Panc1 (cell line): ENCODE measurements around the gene TEX264. TPM values are rescaled to one million over a fixed set of nuclear protein-coding genes. Genes with fewer than 3 reads are reported as not detected.
"Not testable (repeated sequence)": the region's sequence is repeated elsewhere in the genome, so short reads cannot be mapped to it uniquely, and the experiment has no call there.

Source experiments
- ATAC-seq: fragments of 200-7000 bp; cut with Tn5 transposase; 2 replicates; pipeline ENCODE4 v1.9.1; 2020; ENCODE audit warnings: mild to moderate bottlenecking, moderate library complexity
- BruUV-seq: library from RNA; stranded (reverse); fragments of 400-500 nt; replicated peaks from 2 replicates; lab custom pipeline; 2021; lab: Mats Ljungman, UMichigan
- CTCF ChIA-PET: fragments of 300-600 bp; sonication (Branson Sonifier 250); formaldehyde crosslinking; loops from one replicate; lab custom pipeline; 2022; ENCODE audit warnings: antibody characterized with exemption; lab: Charles Lee
- POLR2A ChIA-PET: fragments of 300-600 bp; sonication (Branson Sonifier 250); formaldehyde crosslinking; loops from one replicate; lab custom pipeline; 2022; ENCODE audit warnings: antibody characterized with exemption; lab: Charles Lee
- DNase-seq: peaks from one replicate; pipeline ENCODE4 v3.0.0-alpha.2; 2010; ENCODE audit warnings: low read depth, low spot score
- H3K27ac ChIP-seq: 2 replicates; pipeline ENCODE4 v1.5.1; 2011; ENCODE audit warnings: mild to moderate bottlenecking, low read length, inconsistent platforms
- H3K27me3 ChIP-seq: fragments of 200-500 bp; sonication (Bioruptor generic); 2 replicates; pipeline ENCODE4 v1.6.0; 2014; ENCODE audit warnings: low read length, inconsistent platforms; ENCODE audit not compliant: control insufficient read depth, insufficient read depth
- H3K36me3 ChIP-seq: fragments of 200-500 bp; sonication (Bioruptor generic); 2 replicates; pipeline ENCODE4 v1.5.1; 2014; ENCODE audit warnings: inconsistent platforms, mild to moderate bottlenecking, low read length, moderate library complexity; ENCODE audit not compliant: control insufficient read depth, insufficient read depth
- H3K4me1 ChIP-seq: 2 replicates; pipeline ENCODE4 v1.5.1; 2011; ENCODE audit warnings: inconsistent platforms, mild to moderate bottlenecking, low read length, moderate library complexity; ENCODE audit not compliant: control insufficient read depth, insufficient read depth
- H3K4me3 ChIP-seq, 2 experiments: 2 replicates each; pipeline ENCODE4 v1.5.1; 2011 to 2012; ENCODE audit warnings: low read depth in 2 of 2, low read length in 2 of 2, mild to moderate bottlenecking in 2 of 2, inconsistent platforms in 1 of 2, moderate library complexity in 1 of 2
- H3K9me3 ChIP-seq: fragments of 200-500 bp; sonication (Bioruptor generic); 2 replicates; pipeline ENCODE4 v1.5.1; 2014; ENCODE audit warnings: low read depth, mild to moderate bottlenecking, inconsistent platforms, low read length, moderate library complexity; ENCODE audit not compliant: control insufficient read depth, insufficient read depth
- CTCF ChIP-seq: fragments of 450-650 bp; IDR thresholded peaks from 2 replicates; pipeline ENCODE4 v1.5.1; 2017; ENCODE audit warnings: mild to moderate bottlenecking
- SIN3A ChIP-seq: IDR thresholded peaks from 2 replicates; pipeline ENCODE4 v1.6.1; 2012; ENCODE audit warnings: low read depth, mild to moderate bottlenecking, low read length, moderate library complexity, borderline replicate concordance; ENCODE audit not compliant: insufficient read depth
- TCF7L2 ChIP-seq: IDR thresholded peaks from 2 replicates; pipeline ENCODE4 v1.6.1; 2011; ENCODE audit warnings: mild to moderate bottlenecking, low read depth, low read length, inconsistent platforms
- in situ Hi-C: cut with HindIII; loops from 2 replicates; pipeline ENCODE4 v1.10.0; 2016; ENCODE audit warnings: low sequenced_read_pairs, low pct_unique_long_range_greater_than_20kb
- intact Hi-C: fragments of 100-400 bp; cut with micrococcal nuclease; formaldehyde crosslinking; loops from one replicate; pipeline ENCODE4 v1.10.0; 2022; ENCODE audit not compliant: unreplicated experiment
- total RNA-seq: library from RNA; stranded (reverse); gene quantifications from one replicate; pipeline ENCODE4 v1.2.1, GENCODE V29; 2021; ENCODE audit not compliant: unreplicated experiment
- TF ChIP-seq, protein P1 (sequence below), 2 experiments: IDR thresholded peaks; 2 replicates each; pipeline ENCODE4 v1.6.1; 2011 to 2012; ENCODE audit warnings: low read depth in 2 of 2, control low read depth in 1 of 2, low read length in 1 of 2, mild to moderate bottlenecking in 1 of 2, moderate library complexity in 1 of 2; ENCODE audit not compliant: insufficient read depth in 1 of 2

The TEX264 gene
- total RNA-seq, 1 experiment from 2014 or later: 45.8 TPM

DNA sequence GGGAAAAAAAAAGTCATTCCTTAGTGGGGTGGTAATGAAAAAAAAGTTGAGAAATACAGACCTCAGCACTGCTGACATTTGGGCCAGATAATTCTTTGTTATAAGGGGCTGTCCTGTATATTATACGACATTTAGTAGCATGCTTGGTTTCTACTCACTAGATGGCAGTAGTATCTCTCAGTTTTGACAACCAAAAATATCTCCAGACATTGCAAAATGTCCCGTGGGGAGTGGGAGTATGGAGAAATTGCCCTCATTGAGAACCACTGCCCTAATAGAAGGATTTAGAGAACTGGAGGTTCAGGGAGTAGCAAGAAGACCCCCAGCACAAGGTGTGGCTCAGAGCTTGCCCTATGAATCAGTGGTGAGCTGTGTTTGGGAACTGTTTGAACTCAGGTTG lies 28.6 kb upstream of the TEX264 start:
- DNase-seq (no peak), ATAC-seq (no peak)
- peak; percentile 50 for TF ChIP-seq CTCF
- TF ChIP-seq TCF7L2: no peak
- H3K27me3 ChIP-seq: no peaks in the 10 kb centered on the region
- intact Hi-C loops: no loop called here
- H3K9me3 ChIP-seq: no peaks in the 10 kb centered on the region
- H3K4me3 ChIP-seq: no peak overlapping the region
- in situ Hi-C loops: no loop called here
- H3K36me3 ChIP-seq: no peaks in the 10 kb centered on the region; the same call in 1 of the 2 replicates
- H3K27ac ChIP-seq: no peak overlapping the region
- no peaks in the 10 kb centered on the region for H3K4me1 ChIP-seq
- BruUV-seq: no TSS peak
- ChIA-PET POLR2A (no interaction called here), CTCF (interaction anchor here (0.7 kb wide), 1 partner anchor 91 kb away, joined by 7 read pairs; no protein-coding TSS in a partner anchor)

- Histone ChIP-seq H3K27me3 (no peaks in the 10 kb centered on the region), H3K9me3 (no peaks in the 10 kb centered on the region), H3K4me3 (no peak overlapping the region), H3K27ac (no peak overlapping the region), H3K36me3 (no peaks in the 10 kb centered on the region; the same call in 1 of the 2 replicates), H3K4me1 (no peaks in the 10 kb centered on the region)
- in situ Hi-C loops (no loop called here), intact Hi-C loops (no loop called here)
- DNase-seq (no peak), ATAC-seq (no peak)
- no TSS peak for BruUV-seq
- ChIA-PET POLR2A (no interaction called here), CTCF (no interaction called here)
- TF ChIP-seq SIN3A: no peak
- TF ChIP-seq TCF7L2: no peak
- TF ChIP-seq, protein P1, sequence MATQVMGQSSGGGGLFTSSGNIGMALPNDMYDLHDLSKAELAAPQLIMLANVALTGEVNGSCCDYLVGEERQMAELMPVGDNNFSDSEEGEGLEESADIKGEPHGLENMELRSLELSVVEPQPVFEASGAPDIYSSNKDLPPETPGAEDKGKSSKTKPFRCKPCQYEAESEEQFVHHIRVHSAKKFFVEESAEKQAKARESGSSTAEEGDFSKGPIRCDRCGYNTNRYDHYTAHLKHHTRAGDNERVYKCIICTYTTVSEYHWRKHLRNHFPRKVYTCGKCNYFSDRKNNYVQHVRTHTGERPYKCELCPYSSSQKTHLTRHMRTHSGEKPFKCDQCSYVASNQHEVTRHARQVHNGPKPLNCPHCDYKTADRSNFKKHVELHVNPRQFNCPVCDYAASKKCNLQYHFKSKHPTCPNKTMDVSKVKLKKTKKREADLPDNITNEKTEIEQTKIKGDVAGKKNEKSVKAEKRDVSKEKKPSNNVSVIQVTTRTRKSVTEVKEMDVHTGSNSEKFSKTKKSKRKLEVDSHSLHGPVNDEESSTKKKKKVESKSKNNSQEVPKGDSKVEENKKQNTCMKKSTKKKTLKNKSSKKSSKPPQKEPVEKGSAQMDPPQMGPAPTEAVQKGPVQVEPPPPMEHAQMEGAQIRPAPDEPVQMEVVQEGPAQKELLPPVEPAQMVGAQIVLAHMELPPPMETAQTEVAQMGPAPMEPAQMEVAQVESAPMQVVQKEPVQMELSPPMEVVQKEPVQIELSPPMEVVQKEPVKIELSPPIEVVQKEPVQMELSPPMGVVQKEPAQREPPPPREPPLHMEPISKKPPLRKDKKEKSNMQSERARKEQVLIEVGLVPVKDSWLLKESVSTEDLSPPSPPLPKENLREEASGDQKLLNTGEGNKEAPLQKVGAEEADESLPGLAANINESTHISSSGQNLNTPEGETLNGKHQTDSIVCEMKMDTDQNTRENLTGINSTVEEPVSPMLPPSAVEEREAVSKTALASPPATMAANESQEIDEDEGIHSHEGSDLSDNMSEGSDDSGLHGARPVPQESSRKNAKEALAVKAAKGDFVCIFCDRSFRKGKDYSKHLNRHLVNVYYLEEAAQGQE (IDR thresholded peaks at IDR 0.05; ENCODE audit: insufficient read depth in 1 of 2, low read depth in 2 of 2, low read length in 1 of 2): no peak
- TF ChIP-seq CTCF: no peak
These were observed 25.0 kb upstream of the TEX264 start for GRCh38 chr3:51646091-51646490.

DNA sequence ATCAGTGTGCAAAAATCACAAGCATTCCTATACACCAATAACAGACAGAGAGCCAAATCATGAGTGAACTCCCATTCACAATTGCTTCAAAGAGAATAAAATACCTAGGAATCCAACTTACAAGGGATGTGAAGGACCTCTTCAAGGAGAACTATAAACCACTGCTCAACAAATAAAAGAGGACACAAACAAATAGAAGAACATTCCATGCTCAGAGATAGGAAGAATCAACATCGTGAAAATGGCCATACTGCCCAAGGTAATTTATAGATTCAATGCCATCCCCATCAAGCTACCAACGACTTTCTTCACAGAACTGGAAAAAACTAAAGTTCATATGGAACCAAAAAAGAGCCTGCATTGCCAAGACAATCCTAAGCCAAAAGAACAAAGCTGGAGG lies 18.9 kb upstream of the TEX264 start:
- ATAC-seq, DNase-seq, H3K36me3 ChIP-seq, CTCF ChIA-PET, in situ Hi-C loops, intact Hi-C loops, H3K27ac ChIP-seq, POLR2A ChIA-PET, H3K9me3 ChIP-seq, H3K27me3 ChIP-seq, H3K4me3 ChIP-seq, BruUV-seq, H3K4me1 ChIP-seq: not testable (repeated sequence)

- DNase-seq, H3K27me3 ChIP-seq, H3K36me3 ChIP-seq, H3K4me3 ChIP-seq, intact Hi-C loops, POLR2A ChIA-PET, H3K4me1 ChIP-seq, CTCF ChIA-PET, BruUV-seq, in situ Hi-C loops, H3K27ac ChIP-seq, H3K9me3 ChIP-seq, ATAC-seq: not testable (repeated sequence)
These were observed 17.6 kb upstream of the TEX264 start for GRCh38 chr3:51653409-51653808.
